ENCODE data around the gene EIF2S2. TPM values are rescaled to one million over a fixed set of nuclear protein-coding genes. Genes with fewer than 3 reads are reported as not detected.
A peak's percentile ranks its signal among the peaks of the same experiment; 100 is the strongest.

Gene EIF2S2
- total and polyA plus RNA-seq, 3 experiments from 2014 or later, result 24.2 to 130 (median 128) TPM

DNA sequence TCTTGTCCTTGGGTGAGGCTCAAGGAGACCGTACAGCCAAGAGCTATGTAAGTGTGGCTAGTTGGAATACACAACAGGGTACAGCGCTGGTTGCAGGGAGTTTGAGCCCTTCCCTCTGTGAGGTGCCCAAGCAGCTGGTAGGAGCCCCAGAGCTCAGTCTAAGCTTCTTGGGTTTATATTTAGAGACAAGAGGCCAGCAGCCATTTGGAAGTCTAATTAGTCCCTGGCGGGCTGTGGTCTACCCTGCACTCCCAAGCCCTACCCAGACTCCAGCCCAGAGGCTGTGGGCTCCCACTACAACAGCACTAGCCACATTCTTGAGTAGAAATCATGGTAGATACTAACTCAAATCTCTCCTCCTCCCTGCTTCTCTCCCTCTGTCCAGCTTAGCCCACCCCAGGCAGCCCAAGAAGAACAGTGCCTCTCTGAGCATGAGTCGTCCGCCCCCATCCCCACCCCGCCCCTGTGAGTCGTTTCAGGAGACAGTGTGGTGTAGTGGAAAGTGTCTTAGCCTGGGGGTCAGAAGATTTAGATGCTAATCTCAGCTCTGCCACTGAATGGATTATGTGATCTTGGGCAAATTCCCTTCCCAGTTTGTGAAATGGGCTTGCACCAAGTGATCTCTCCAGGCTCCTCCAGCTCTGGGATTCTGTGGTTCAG, 37.8 kb downstream of the EIF2S2 start:
- Mint-ChIP-seq H3K4me1 (peaks cover 9 to 23% (median 18%) of the 10 kb centered on the region in 3 donors), H3K36me3 (peaks cover 0 to 73% (median 9%) of the 10 kb centered on the region in 3 donors), H3K27ac (peak overlapping the region in 2 of 8 donors; percentile 42 to 79), H3K4me3 (no peak overlapping the region), H3K27me3 (no peaks in the 10 kb centered on the region), H3K9me3 (no peaks in the 10 kb centered on the region)
- Histone ChIP-seq H3K27me3 (ENCODE audit: insufficient read depth, low read length, poor library complexity, severe bottlenecking) (no peaks in the 10 kb centered on the region), H3K9me3 (ENCODE audit: low read length) (no peaks in the 10 kb centered on the region), H3K36me3 (ENCODE audit: insufficient read depth, low read length) (peaks cover 39% of the 10 kb centered on the region), H3K4me1 (ENCODE audit: insufficient read depth, low read length) (peaks cover 6% of the 10 kb centered on the region), H3K27ac (ENCODE audit: low read depth, low read length) (no peak overlapping the region), H3K4me3 (ENCODE audit: low read length) (no peak overlapping the region)
- no peak for DNase-seq
- ChIA-PET CTCF (interaction anchor here (1.1 to 1.3 kb wide), 2 partner anchors 10 to 159 kb away, joined by 3 to 5 read pairs; no protein-coding TSS in a partner anchor), POLR2A (no interaction called here)

GRCh38 chr20:34072778-34073177, 39.3 kb downstream of the EIF2S2 start:
- H3K27ac Mint-ChIP-seq, result peak overlapping the region in 2 of 8 donors; percentile 13 to 51
- H3K36me3 ChIP-seq (ENCODE audit: insufficient read depth, low read length), result peaks cover 33% of the 10 kb centered on the region

GRCh38 chr20:34072076-34072475, 40.0 kb downstream of the EIF2S2 start:
- no peak overlapping the region for H3K4me3 ChIP-seq (ENCODE audit: low read length)
- H3K9me3 Mint-ChIP-seq, result no peaks in the 10 kb centered on the region
- peaks cover 25 to 42% (median 35%) of the 10 kb centered on the region in 3 donors for H3K4me1 Mint-ChIP-seq
- H3K27ac ChIP-seq (ENCODE audit: low read depth, low read length), result no peak overlapping the region
- peaks cover 26% of the 10 kb centered on the region for H3K36me3 ChIP-seq (ENCODE audit: insufficient read depth, low read length)
- H3K27me3 Mint-ChIP-seq, result no peaks in the 10 kb centered on the region
- peaks cover 0 to 56% (median 8%) of the 10 kb centered on the region in 3 donors for H3K36me3 Mint-ChIP-seq
- no peak for DNase-seq
- POLR2A ChIA-PET, result no interaction called here
- H3K9me3 ChIP-seq (ENCODE audit: low read length), result no peaks in the 10 kb centered on the region
- no peaks in the 10 kb centered on the region for H3K27me3 ChIP-seq (ENCODE audit: insufficient read depth, low read length, poor library complexity, severe bottlenecking)
- no peak overlapping the region for H3K4me3 Mint-ChIP-seq
- peaks cover 13% of the 10 kb centered on the region for H3K4me1 ChIP-seq (ENCODE audit: insufficient read depth, low read length)
- H3K27ac Mint-ChIP-seq, result peak overlapping the region in 2 of 8 donors; percentile 12 to 29
- CTCF ChIA-PET, result interaction anchor here (0.7 to 0.9 kb wide), 3 partner anchors 36 to 404 kb away, joined by 3 read pairs; no protein-coding TSS in a partner anchor

More at GRCh38 chr20:34072778-34073177, 39.3 kb downstream of the EIF2S2 start:
- H3K9me3 Mint-ChIP-seq, result no peaks in the 10 kb centered on the region
- no peak for DNase-seq
- H3K4me1 ChIP-seq (ENCODE audit: insufficient read depth, low read length), result peaks cover 13% of the 10 kb centered on the region
- ChIA-PET POLR2A (no interaction called here), CTCF (interaction anchor here (0.7 to 0.9 kb wide), 2 partner anchors 36 to 405 kb away, joined by 3 read pairs; no protein-coding TSS in a partner anchor)
- no peaks in the 10 kb centered on the region for H3K27me3 ChIP-seq (ENCODE audit: insufficient read depth, low read length, poor library complexity, severe bottlenecking)
- H3K36me3 Mint-ChIP-seq, result peaks cover 0 to 60% (median 8%) of the 10 kb centered on the region in 3 donors
- no peaks in the 10 kb centered on the region for H3K27me3 Mint-ChIP-seq
- H3K9me3 ChIP-seq (ENCODE audit: low read length), result no peaks in the 10 kb centered on the region
- H3K4me3 ChIP-seq (ENCODE audit: low read length), result no peak overlapping the region
- peaks cover 24 to 37% (median 33%) of the 10 kb centered on the region in 3 donors for H3K4me1 Mint-ChIP-seq
- H3K4me3 Mint-ChIP-seq, result no peak overlapping the region
- no peak overlapping the region for H3K27ac ChIP-seq (ENCODE audit: low read depth, low read length)

DNA sequence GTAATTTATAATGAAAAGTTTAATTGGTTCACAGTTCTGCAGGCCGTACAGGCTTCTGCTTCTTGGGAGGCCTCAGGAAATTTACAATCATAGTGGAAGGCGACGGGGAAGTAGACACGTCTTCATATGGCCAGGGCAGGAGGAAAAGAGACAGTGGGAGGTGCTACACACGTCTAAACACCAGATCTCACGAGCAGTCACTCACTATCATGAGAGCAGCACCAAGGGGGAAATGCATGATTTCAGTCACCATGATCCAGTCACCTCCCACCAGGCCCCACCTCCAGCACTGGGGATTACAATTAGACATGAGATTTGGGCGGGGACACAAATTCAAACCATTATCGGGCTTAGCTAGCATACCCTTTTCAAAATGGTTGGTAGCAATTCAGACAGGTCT, 41.2 kb downstream of the EIF2S2 start:
- H3K36me3 ChIP-seq (ENCODE audit: insufficient read depth, low read length), result peaks cover 23% of the 10 kb centered on the region
- H3K9me3 Mint-ChIP-seq, result no peaks in the 10 kb centered on the region
- POLR2A ChIA-PET, result no interaction called here
- no peak overlapping the region for H3K27ac ChIP-seq (ENCODE audit: low read depth, low read length)
- peaks cover 13% of the 10 kb centered on the region for H3K4me1 ChIP-seq (ENCODE audit: insufficient read depth, low read length)
- H3K9me3 ChIP-seq (ENCODE audit: low read length), result no peaks in the 10 kb centered on the region
- CTCF ChIA-PET, result interaction anchor here (0.6 to 4.2 kb wide), 3 partner anchors 138 to 156 kb away, joined by 3 to 45 read pairs (median 6); no protein-coding TSS in a partner anchor
- no peaks in the 10 kb centered on the region for H3K27me3 Mint-ChIP-seq
- no peak overlapping the region for H3K4me3 Mint-ChIP-seq
- H3K36me3 Mint-ChIP-seq, result peaks cover 0 to 46% (median 3%) of the 10 kb centered on the region in 3 donors
- H3K27ac Mint-ChIP-seq, result peak overlapping the region in 3 of 8 donors; percentile 36 to 74 (median 57)
- no peak overlapping the region for H3K4me3 ChIP-seq (ENCODE audit: low read length)
- peaks cover 30 to 48% (median 41%) of the 10 kb centered on the region in 3 donors for H3K4me1 Mint-ChIP-seq
- DNase-seq, result no peak
- no peaks in the 10 kb centered on the region for H3K27me3 ChIP-seq (ENCODE audit: insufficient read depth, low read length, poor library complexity, severe bottlenecking)

- CTCF ChIA-PET, result interaction anchor here (0.9 to 4.2 kb wide), 9 partner anchors 10 to 155 kb away, joined by 3 to 45 read pairs (median 4); partner anchors contain the start of gene EIF2S2
- DNase-seq, result no peak
- H3K27me3 Mint-ChIP-seq, result no peaks in the 10 kb centered on the region
- H3K36me3 Mint-ChIP-seq, result peaks cover 0 to 48% (median 2%) of the 10 kb centered on the region in 3 donors
- Histone ChIP-seq H3K27me3 (ENCODE audit: insufficient read depth, low read length, poor library complexity, severe bottlenecking) (no peaks in the 10 kb centered on the region), H3K36me3 (ENCODE audit: insufficient read depth, low read length) (peaks cover 19% of the 10 kb centered on the region), H3K27ac (ENCODE audit: low read depth, low read length) (no peak overlapping the region), H3K4me1 (ENCODE audit: insufficient read depth, low read length) (peaks cover 13% of the 10 kb centered on the region), H3K4me3 (ENCODE audit: low read length) (no peak overlapping the region), H3K9me3 (ENCODE audit: low read length) (no peaks in the 10 kb centered on the region)
- POLR2A ChIA-PET, result no interaction called here
- no peak overlapping the region for H3K4me3 Mint-ChIP-seq
- no peaks in the 10 kb centered on the region for H3K9me3 Mint-ChIP-seq
- peaks cover 36 to 55% (median 48%) of the 10 kb centered on the region in 3 donors for H3K4me1 Mint-ChIP-seq
- peak overlapping the region in 4 of 8 donors; percentile 17 to 77 (median 52) for H3K27ac Mint-ChIP-seq
These were observed 42.0 kb downstream of the EIF2S2 start for GRCh38 chr20:34070079-34070439.

DNA sequence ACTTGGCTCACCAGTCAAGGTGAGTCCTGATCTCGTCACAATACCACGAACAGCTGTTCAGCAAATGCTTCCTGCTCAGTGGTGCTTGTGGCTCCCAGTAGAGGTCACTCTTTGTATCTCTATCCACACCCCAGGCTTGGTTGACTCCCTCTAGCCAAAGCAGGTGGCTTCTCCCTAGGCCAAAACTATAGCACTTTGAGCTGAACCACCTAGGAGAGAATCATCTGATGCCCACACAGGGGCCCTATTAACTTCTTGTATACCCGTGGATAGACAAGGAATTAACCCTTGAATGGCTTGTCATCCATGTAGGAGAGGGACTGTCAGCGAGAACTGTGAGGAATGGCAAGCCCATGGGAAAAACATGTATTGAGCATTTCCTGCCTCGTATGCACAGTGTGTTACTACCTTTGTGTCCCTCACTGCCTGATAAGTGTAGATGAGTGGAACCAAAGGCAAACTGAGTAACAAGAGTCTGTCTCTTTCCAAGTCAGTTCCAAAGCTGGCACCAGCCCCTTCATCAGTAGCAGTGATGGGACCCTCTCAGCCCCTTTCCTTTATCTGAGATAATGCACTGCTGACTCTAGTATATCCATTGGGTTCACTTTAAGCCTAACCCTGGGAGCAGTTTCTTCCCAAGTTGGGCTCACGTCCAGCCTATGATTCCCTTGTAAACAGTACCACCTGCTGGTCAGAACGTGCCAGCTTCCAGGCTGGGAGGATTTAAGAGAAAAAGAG, 42.5 kb downstream of the EIF2S2 start:
- Histone ChIP-seq H3K4me1 (ENCODE audit: insufficient read depth, low read length) (peaks cover 13% of the 10 kb centered on the region), H3K4me3 (ENCODE audit: low read length) (no peak overlapping the region), H3K27me3 (ENCODE audit: insufficient read depth, low read length, poor library complexity, severe bottlenecking) (no peaks in the 10 kb centered on the region), H3K36me3 (ENCODE audit: insufficient read depth, low read length) (peaks cover 19% of the 10 kb centered on the region), H3K27ac (ENCODE audit: low read depth, low read length) (no peak overlapping the region), H3K9me3 (ENCODE audit: low read length) (no peaks in the 10 kb centered on the region)
- H3K9me3 Mint-ChIP-seq, result no peaks in the 10 kb centered on the region
- POLR2A ChIA-PET, result interaction anchor here (0.5 kb wide), 1 partner anchor 108 kb away, joined by 3 read pairs; no protein-coding TSS in a partner anchor
- no peak overlapping the region for H3K4me3 Mint-ChIP-seq
- H3K27me3 Mint-ChIP-seq, result no peaks in the 10 kb centered on the region
- peak; percentile 24 to 69 (median 39) for DNase-seq
- CTCF ChIA-PET, result interaction anchor here (0.6 to 4.2 kb wide), 19 partner anchors 8 to 259 kb away, joined by 3 to 45 read pairs (median 4); partner anchors contain the start of genes CHMP4B and EIF2S2
- H3K27ac Mint-ChIP-seq, result peak overlapping the region in 7 of 8 donors; percentile 37 to 78 (median 68)
- H3K4me1 Mint-ChIP-seq, result peaks cover 39 to 60% (median 52%) of the 10 kb centered on the region in 3 donors
- peaks cover 0 to 46% (median 4%) of the 10 kb centered on the region in 3 donors for H3K36me3 Mint-ChIP-seq

DNA sequence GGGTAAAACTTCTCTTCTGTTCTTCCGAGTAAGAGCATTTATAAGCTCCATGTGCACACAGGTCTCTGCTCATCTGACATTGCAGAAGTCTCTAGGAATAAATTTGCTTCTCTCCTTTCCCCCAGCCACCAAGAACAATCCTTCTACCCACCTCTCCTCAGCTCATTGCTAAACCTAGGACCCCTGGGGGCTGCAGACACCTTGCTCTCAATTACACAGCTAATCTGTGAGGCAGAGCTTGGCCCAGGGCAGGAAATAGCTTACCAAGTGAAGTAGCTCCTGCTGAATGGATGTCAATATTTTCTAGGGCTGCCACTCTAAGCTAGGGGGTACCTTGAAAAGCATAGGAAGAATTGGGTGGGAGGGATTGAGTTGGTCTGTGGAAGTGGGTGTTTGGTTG, 44.0 kb downstream of the EIF2S2 start:
- no peak for DNase-seq
- peak overlapping the region; percentile 11 to 91 (median 67) for H3K27ac Mint-ChIP-seq
- H3K27me3 Mint-ChIP-seq, result no peaks in the 10 kb centered on the region
- H3K27ac ChIP-seq (ENCODE audit: low read depth, low read length), result no peak overlapping the region
- H3K4me1 Mint-ChIP-seq, result peaks cover 43 to 73% (median 62%) of the 10 kb centered on the region in 3 donors
- H3K4me1 ChIP-seq (ENCODE audit: insufficient read depth, low read length), result peaks cover 13% of the 10 kb centered on the region
- H3K4me3 ChIP-seq (ENCODE audit: low read length), result no peak overlapping the region
- H3K36me3 Mint-ChIP-seq, result peaks cover 0 to 42% (median 4%) of the 10 kb centered on the region in 3 donors
- no peaks in the 10 kb centered on the region for H3K9me3 ChIP-seq (ENCODE audit: low read length)
- POLR2A ChIA-PET, result no interaction called here
- CTCF ChIA-PET, result interaction anchor here (1.0 to 4.2 kb wide), 8 partner anchors 10 to 153 kb away, joined by 3 to 45 read pairs (median 4); no protein-coding TSS in a partner anchor
- peaks cover 7% of the 10 kb centered on the region for H3K36me3 ChIP-seq (ENCODE audit: insufficient read depth, low read length)
- no peaks in the 10 kb centered on the region for H3K9me3 Mint-ChIP-seq
- no peak overlapping the region for H3K4me3 Mint-ChIP-seq
- H3K27me3 ChIP-seq (ENCODE audit: insufficient read depth, low read length, poor library complexity, severe bottlenecking), result no peaks in the 10 kb centered on the region
